ENCODE data around the gene CXCL16.
"Not testable (repeated sequence)": the region's sequence is repeated elsewhere in the genome, so short reads cannot be mapped to it uniquely, and the experiment has no call there.

Gene CXCL16

GRCh38 chr17:4720787-4721186 lies 18.9 kb downstream of the CXCL16 start:
- no peak for DNase-seq

GRCh38 chr17:4719684-4720221 lies 20.0 kb downstream of the CXCL16 start:
- no peak for DNase-seq

GRCh38 chr17:4719146-4719545 lies 20.6 kb downstream of the CXCL16 start:
- no peak for DNase-seq

- DNase-seq = no peak
These were observed 21.5 kb downstream of the CXCL16 start for GRCh38 chr17:4718276-4718675.

- DNase-seq = no peak
These were observed 21.9 kb downstream of the CXCL16 start for GRCh38 chr17:4717791-4718190.

- no peak for DNase-seq
These were observed 23.6 kb downstream of the CXCL16 start for GRCh38 chr17:4716081-4716480.

- no peak for DNase-seq
These were observed 24.5 kb downstream of the CXCL16 start for GRCh38 chr17:4715063-4715744.

GRCh38 chr17:4714340-4715062 lies 25.2 kb downstream of the CXCL16 start:
- DNase-seq = not testable (repeated sequence)

- DNase-seq = no peak
These were observed 27.2 kb downstream of the CXCL16 start for GRCh38 chr17:4712526-4712925.

- no peak for DNase-seq
These were observed 28.0 kb downstream of the CXCL16 start for GRCh38 chr17:4711661-4712181.

GRCh38 chr17:4710693-4711634 lies 28.8 kb downstream of the CXCL16 start:
- DNase-seq = no peak

GRCh38 chr17:4709794-4710692 lies 29.7 kb downstream of the CXCL16 start, which contains the start of gene ARRB2:
ARRB2 (plus strand) TSS chr17:4710632; CDS start chr17:4710722, 90 bp downstream.
- peak; percentile 98 to 100 for DNase-seq

GRCh38 chr17:4708436-4708835 lies 31.3 kb downstream of the CXCL16 start:
- DNase-seq = no peak

- no peak for DNase-seq
These were observed 33.6 kb downstream of the CXCL16 start for GRCh38 chr17:4706121-4706520.

- DNase-seq = no peak
These were observed 34.7 kb downstream of the CXCL16 start for GRCh38 chr17:4704991-4705390.

- DNase-seq = not testable (repeated sequence)
These were observed 35.2 kb downstream of the CXCL16 start for GRCh38 chr17:4704574-4704907.

GRCh38 chr17:4703330-4703691 lies 36.4 kb downstream of the CXCL16 start:
- DNase-seq = no peak

- no peak for DNase-seq
These were observed 38.6 kb downstream of the CXCL16 start for GRCh38 chr17:4701116-4701515.

GRCh38 chr17:4699401-4700056 lies 40.2 kb downstream of the CXCL16 start:
- DNase-seq = not testable (repeated sequence)

GRCh38 chr17:4696437-4696805 lies 43.3 kb downstream of the CXCL16 start:
- no peak for DNase-seq

GRCh38 chr17:4693416-4693815 lies 46.3 kb downstream of the CXCL16 start:
- no peak for DNase-seq
